Progenitor cell of endocrine pancreas (in vitro differentiated cells): ENCODE measurements around the gene NCS1. TPM values are rescaled to one million over a fixed set of nuclear protein-coding genes. Genes with fewer than 3 reads are reported as not detected.

ENCODE experiments used
- DNase-seq: peaks from one replicate; pipeline ENCODE4 v3.0.0; 2021; ENCODE audit warnings: low spot score; ENCODE audit not compliant: unreplicated experiment
- H3K27ac Mint-ChIP-seq: 2 replicates; pipeline ENCODE4 v1.8.0; 2021; ENCODE audit warnings: mild to moderate bottlenecking, moderate library complexity, mixed read lengths
- H3K27me3 Mint-ChIP-seq: 2 replicates; pipeline ENCODE4 v1.8.0; 2021; ENCODE audit warnings: mixed read lengths
- H3K36me3 Mint-ChIP-seq: 2 replicates; pipeline ENCODE4 v1.8.0; 2022; ENCODE audit warnings: mixed read lengths; ENCODE audit not compliant: insufficient read depth
- H3K4me1 Mint-ChIP-seq: 2 replicates; pipeline ENCODE4 v1.8.0; 2021; ENCODE audit warnings: low read depth, mixed read lengths
- H3K4me3 Mint-ChIP-seq: 2 replicates; pipeline ENCODE4 v1.8.0; 2021; ENCODE audit warnings: low read depth, mild to moderate bottlenecking, moderate library complexity, mixed read lengths
- H3K9me3 Mint-ChIP-seq: 2 replicates; pipeline ENCODE4 v1.8.0; 2021; ENCODE audit warnings: low read depth, mixed read lengths
- CTCF ChIP-seq: fragments of 200-600 bp; sonication (generic); IDR thresholded peaks from one replicate; pipeline ENCODE4 v1.5.0; 2021; ENCODE audit warnings: antibody characterized with exemption, mild to moderate bottlenecking; ENCODE audit not compliant: unreplicated experiment
- total RNA-seq: library from RNA; stranded (reverse); gene quantifications from 2 replicates; pipeline ENCODE4 v1.2.1, GENCODE V29; 2021

Gene NCS1
- total RNA-seq, 1 donor from 2014 or later = 29.0 TPM

GRCh38 chr9:130242270-130243014 lies 70.2 kb downstream of the NCS1 start:
- no peak for TF ChIP-seq CTCF
- Mint-ChIP-seq H3K4me1 (peaks cover 5% of the 10 kb centered on the region), H3K27ac (peak overlapping the region; percentile 51), H3K27me3 (peaks cover 3% of the 10 kb centered on the region), H3K36me3 (no peaks in the 10 kb centered on the region), H3K4me3 (no peak overlapping the region), H3K9me3 (no peaks in the 10 kb centered on the region)
- no peak for DNase-seq

- Mint-ChIP-seq H3K4me3 (peak overlapping the region; percentile 16), H3K9me3 (no peaks in the 10 kb centered on the region), H3K27me3 (peaks cover 3% of the 10 kb centered on the region), H3K36me3 (no peaks in the 10 kb centered on the region), H3K4me1 (peaks cover 5% of the 10 kb centered on the region), H3K27ac (peak overlapping the region; percentile 51)
- peak; percentile 78 for DNase-seq
- peak; percentile 89 for TF ChIP-seq CTCF
Measured at GRCh38 chr9:130243015-130243881, 71.0 kb downstream of the NCS1 start.

- no peak for TF ChIP-seq CTCF
- no peaks in the 10 kb centered on the region for H3K9me3 Mint-ChIP-seq
- no peaks in the 10 kb centered on the region for H3K36me3 Mint-ChIP-seq
- H3K4me3 Mint-ChIP-seq = no peak overlapping the region
- DNase-seq = no peak
- peaks cover 5% of the 10 kb centered on the region for H3K4me1 Mint-ChIP-seq
- peaks cover 3% of the 10 kb centered on the region for H3K27me3 Mint-ChIP-seq
- H3K27ac Mint-ChIP-seq = no peak overlapping the region
Measured at GRCh38 chr9:130243882-130244170, 71.6 kb downstream of the NCS1 start.

GRCh38 chr9:130244548-130245165 lies 72.5 kb downstream of the NCS1 start:
- Mint-ChIP-seq H3K27ac (no peak overlapping the region), H3K4me3 (no peak overlapping the region), H3K36me3 (no peaks in the 10 kb centered on the region), H3K9me3 (no peaks in the 10 kb centered on the region), H3K4me1 (peaks cover 5% of the 10 kb centered on the region), H3K27me3 (peaks cover 6% of the 10 kb centered on the region)
- DNase-seq = no peak
- no peak for TF ChIP-seq CTCF

GRCh38 chr9:130245474-130245873 lies 73.3 kb downstream of the NCS1 start:
- TF ChIP-seq CTCF = no peak
- Mint-ChIP-seq H3K4me3 (no peak overlapping the region), H3K27ac (no peak overlapping the region), H3K36me3 (no peaks in the 10 kb centered on the region), H3K27me3 (peaks cover 6% of the 10 kb centered on the region), H3K9me3 (no peaks in the 10 kb centered on the region), H3K4me1 (peaks cover 5% of the 10 kb centered on the region)
- no peak for DNase-seq
